Heart right ventricle (tissue), 16 donors: Measurements from ENCODE around the gene ASXL3. TPM values are rescaled to one million over a fixed set of nuclear protein-coding genes. Genes with fewer than 3 reads are reported as not detected.

Source experiments
- ATAC-seq, 8 donors: fragments of 200-7000 bp; cut with Tn5 transposase; one replicate each; pipeline ENCODE4 v1.9.1; 2020; ENCODE audit warnings: mild to moderate bottlenecking in 8 of 8, moderate library complexity in 8 of 8, moderate number of reproducible peaks in 1 of 8
- DNase-seq, 2 donors: peaks; one replicate each; pipeline ENCODE4 v3.0.0-alpha.2; 2020
- H3K27ac ChIP-seq, 10 donors: fragments of 200-600 bp; sonication (generic) in 2 of 10; one replicate each; pipeline versions ENCODE4 v1.5.0 to v1.8.0; 2020 to 2022; ENCODE audit warnings: mild to moderate bottlenecking in 3 of 10
- H3K27me3 ChIP-seq, 7 donors: fragments of 200-600 bp; one replicate each; pipeline ENCODE4 v1.8.0; 2021 to 2022; ENCODE audit warnings: mild to moderate bottlenecking in 2 of 7
- H3K36me3 ChIP-seq, 9 donors: fragments of 200-600 bp; sonication (generic) in 1 of 9; one replicate each; pipeline versions ENCODE4 v1.5.0 to v1.8.0; 2020 to 2022; ENCODE audit warnings: mild to moderate bottlenecking in 2 of 9
- H3K4me1 ChIP-seq, 9 donors: fragments of 200-600 bp; sonication (generic) in 1 of 9; one replicate each; pipeline versions ENCODE4 v1.5.0 to v1.8.0; 2020 to 2022; ENCODE audit warnings: mild to moderate bottlenecking in 4 of 9
- H3K4me3 ChIP-seq, 10 donors: fragments of 200-600 bp; sonication (generic) in 2 of 10; one replicate each; pipeline versions ENCODE4 v1.5.0 to v1.8.0; 2020 to 2022; ENCODE audit warnings: mild to moderate bottlenecking in 7 of 10, moderate library complexity in 2 of 10
- H3K9me3 ChIP-seq, 11 donors: fragments of 200-600 bp in 10 of 11; sonication (generic) in 2 of 11; one replicate each; pipeline versions ENCODE4 v1.5.0 to v1.8.0; 2013 to 2022; ENCODE audit warnings: mild to moderate bottlenecking in 2 of 11, control low read depth in 1 of 11, moderate library complexity in 1 of 11
- WGBS, 2 donors: extraction: QIAGEN DNeasy Blood & Tissue Kit; methylation state at CpG; one replicate each; pipeline ENCODE4 v1.1.7; 2013; ENCODE audit warnings: inconsistent platforms in 1 of 2; 5-methylcytosine and 5-hydroxymethylcytosine counted together
- intact Hi-C, 10 donors: fragments of 100-400 bp; cut with DNase I; formaldehyde crosslinking; loops; one replicate each; pipeline versions ENCODE4 v1.11.1 to v1.14.2; 2022
- polyA plus RNA-seq, 2 donors: library from polyadenylated mRNA; stranded (reverse); fragments of 200-250 nt; gene quantifications; one replicate each; pipeline ENCODE4 v1.2.3, GENCODE V29; 2013
- total RNA-seq, 10 donors: library from RNA; stranded (reverse); fragmentation: NEBNext Ultra II Directional in 3 of 10; extraction: Animal tissue kit (Norgen Biotek cat#: 25700) in 3 of 10; gene quantifications; one replicate each; pipeline versions ENCODE4 v1.2.1 to v1.2.4, GENCODE V29; 2021 to 2023
- TF ChIP-seq, protein P1 (sequence below), 9 donors: fragments of 200-600 bp; sonication (generic) in 2 of 9; IDR thresholded peaks; one replicate each; pipeline versions ENCODE4 v1.5.0 to v1.8.0; 2021 to 2022; ENCODE audit warnings: antibody characterized with exemption in 9 of 9, mild to moderate bottlenecking in 5 of 9, moderate library complexity in 1 of 9
- donor health status: Arrhythmogenic right ventricular cardiomyopathy.
- donor health status: ischemic (EF 13 %, LVEDD 7.1; RV severe dilation, severe dysfunction).
- donor health status: healthy with polysubstance abuse.
- donor health status: DM: no; HTN: yes; CAD: no.
- donor health status: DM: no; HTN: no; CAD: no.
- donor health status: ischemic (EF 25% LVEDD 6.9; RV normal size, moderate dysfunction).
- donor health status: ischemic (EF 25% LVEDD 5.7; RV mildly dilated, moderate dysfunction).
- donor health status: healthy.
- donor health status: DM: yes; HTN: yes; CAD: no.
- donor health status: Ischemic cardiomyopathy.
- donor health status: ischemic (EF 35%, LVEDD 5.7; RV mildly dilated, moderate dysfunction).
- donor health status: nonischemic (EF 11% LVEDD 7.7; RV severe dilation, severe dysfunction).
- donor health status: DM: yes; HTN: yes; CAD: no.
- donor health status: PGD.
- donor health status: ischemic (EF 29% LVEDD 5.4; RV normal size, mild dysfunction).
- donor health status: nonischemic (EF 23%, LVEDD 6.1; RV moderate dilation, normal function).

ASXL3 gene
- total and polyA plus RNA-seq, 12 donors = 0.12 to 8.1 (median 4.3) TPM

DNA sequence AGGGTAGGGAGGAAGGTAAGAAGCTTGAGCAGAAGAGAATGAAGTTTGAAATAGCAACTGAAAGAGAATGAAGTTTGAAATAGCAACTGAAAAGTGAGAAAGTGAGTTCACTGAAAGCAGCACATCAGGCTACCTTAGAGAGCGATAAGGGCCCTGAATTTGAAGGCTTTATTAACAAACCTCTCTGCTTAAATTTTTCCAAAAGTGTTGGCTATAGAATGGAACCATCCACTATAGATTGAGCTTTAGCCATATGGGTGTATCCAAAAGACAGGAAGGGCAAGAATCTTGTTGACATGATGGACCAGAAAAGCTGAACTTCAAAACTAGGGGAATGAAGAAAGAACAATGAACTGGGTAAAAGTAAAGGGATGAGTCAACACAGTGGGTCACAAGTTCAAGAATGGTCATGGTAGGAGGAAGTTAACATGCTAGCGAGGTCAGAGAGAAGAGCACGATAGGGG, 122.5 kb downstream of the ASXL3 start:
- no peaks in the 10 kb centered on the region for H3K4me1 ChIP-seq
- DNase-seq (no peak), ATAC-seq (no peak)
- H3K27me3 ChIP-seq = no peaks in the 10 kb centered on the region
- H3K36me3 ChIP-seq = no peaks in the 10 kb centered on the region
- intact Hi-C loops = no loop called here
- no peak overlapping the region for H3K27ac ChIP-seq
- WGBS, 2 donors = 87 to 89% methylated on average over 3 of the region's 3 CpGs
- no peak overlapping the region for H3K4me3 ChIP-seq
- TF ChIP-seq, protein P1, sequence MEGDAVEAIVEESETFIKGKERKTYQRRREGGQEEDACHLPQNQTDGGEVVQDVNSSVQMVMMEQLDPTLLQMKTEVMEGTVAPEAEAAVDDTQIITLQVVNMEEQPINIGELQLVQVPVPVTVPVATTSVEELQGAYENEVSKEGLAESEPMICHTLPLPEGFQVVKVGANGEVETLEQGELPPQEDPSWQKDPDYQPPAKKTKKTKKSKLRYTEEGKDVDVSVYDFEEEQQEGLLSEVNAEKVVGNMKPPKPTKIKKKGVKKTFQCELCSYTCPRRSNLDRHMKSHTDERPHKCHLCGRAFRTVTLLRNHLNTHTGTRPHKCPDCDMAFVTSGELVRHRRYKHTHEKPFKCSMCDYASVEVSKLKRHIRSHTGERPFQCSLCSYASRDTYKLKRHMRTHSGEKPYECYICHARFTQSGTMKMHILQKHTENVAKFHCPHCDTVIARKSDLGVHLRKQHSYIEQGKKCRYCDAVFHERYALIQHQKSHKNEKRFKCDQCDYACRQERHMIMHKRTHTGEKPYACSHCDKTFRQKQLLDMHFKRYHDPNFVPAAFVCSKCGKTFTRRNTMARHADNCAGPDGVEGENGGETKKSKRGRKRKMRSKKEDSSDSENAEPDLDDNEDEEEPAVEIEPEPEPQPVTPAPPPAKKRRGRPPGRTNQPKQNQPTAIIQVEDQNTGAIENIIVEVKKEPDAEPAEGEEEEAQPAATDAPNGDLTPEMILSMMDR (IDR thresholded peaks at IDR 0.05) = no peak
- H3K9me3 ChIP-seq = no peaks in the 10 kb centered on the region

DNA sequence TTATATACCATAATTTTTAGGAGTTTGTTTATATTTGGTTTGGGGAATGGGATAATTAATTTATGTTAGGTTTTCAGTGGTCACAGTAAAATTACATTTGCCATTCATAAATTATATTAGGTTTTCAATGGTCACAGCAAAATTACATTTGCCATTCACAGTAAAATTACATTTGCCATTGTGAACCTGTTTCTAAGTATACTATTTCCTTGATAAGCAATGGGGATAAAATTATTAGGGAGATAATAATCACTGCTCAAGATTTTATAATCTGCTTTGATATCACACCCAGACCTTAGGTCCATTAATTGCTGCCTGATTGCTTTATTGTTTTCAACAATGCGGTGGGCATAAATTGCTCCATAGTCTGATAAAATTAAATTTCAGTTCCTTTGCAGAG, 124.6 kb downstream of the ASXL3 start:
- Histone ChIP-seq H3K27me3 (no peaks in the 10 kb centered on the region), H3K4me3 (no peak overlapping the region), H3K36me3 (no peaks in the 10 kb centered on the region), H3K9me3 (no peaks in the 10 kb centered on the region), H3K4me1 (no peaks in the 10 kb centered on the region), H3K27ac (no peak overlapping the region)
- intact Hi-C loops = no loop called here
- ATAC-seq = no peak
- TF ChIP-seq, protein P1 (IDR thresholded peaks at IDR 0.05) = no peak
- 95 to 97% methylated on average over 1 of the region's 1 CpG for WGBS, 2 donors
- DNase-seq = no peak

DNA sequence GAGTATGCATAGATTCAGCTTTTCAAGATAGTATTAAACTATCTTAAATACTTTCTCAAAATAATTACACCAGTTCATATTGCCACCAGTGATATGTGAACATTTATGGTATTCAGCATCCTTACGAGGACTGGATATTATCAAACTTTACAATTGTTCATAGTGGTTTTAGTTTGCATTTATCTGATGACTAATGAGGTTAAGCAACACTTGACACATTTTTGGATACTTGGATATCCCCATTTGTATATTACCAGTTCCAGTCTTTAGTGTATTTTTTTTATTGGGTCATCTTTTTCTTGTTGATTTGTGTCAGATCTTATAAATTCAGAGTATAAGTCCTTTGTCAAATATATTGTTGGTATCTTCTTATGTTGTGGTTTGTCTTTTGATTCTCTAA, 128.4 kb downstream of the ASXL3 start:
- H3K4me3 ChIP-seq = no peak overlapping the region
- no peak overlapping the region for H3K27ac ChIP-seq
- ATAC-seq (no peak), DNase-seq (no peak)
- intact Hi-C loops = no loop called here
- H3K9me3 ChIP-seq = no peaks in the 10 kb centered on the region
- no peaks in the 10 kb centered on the region for H3K4me1 ChIP-seq
- H3K27me3 ChIP-seq = no peaks in the 10 kb centered on the region
- no peaks in the 10 kb centered on the region for H3K36me3 ChIP-seq
- 36 to 42% methylated on average over 1 of the region's 1 CpG for WGBS, 2 donors
- TF ChIP-seq, protein P1 (IDR thresholded peaks at IDR 0.05) = no peak

DNA sequence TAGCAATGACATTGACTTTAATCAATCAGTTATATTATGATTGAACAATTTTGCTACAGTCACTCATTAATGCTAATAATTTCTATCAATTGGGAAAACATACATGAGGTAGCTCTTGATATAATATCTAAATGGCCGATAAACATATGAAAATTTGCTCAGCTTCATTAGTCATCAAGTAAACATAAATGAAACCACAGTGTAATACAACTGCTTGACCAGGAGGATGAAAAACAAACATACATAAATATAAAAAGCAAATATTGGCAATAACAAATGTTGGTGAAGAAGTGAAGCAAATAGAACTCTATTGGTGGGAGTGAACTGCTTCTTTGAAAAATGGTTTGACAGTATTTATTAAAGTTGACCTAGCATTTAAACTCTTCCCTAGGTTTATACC, 130.9 kb downstream of the ASXL3 start:
- Histone ChIP-seq H3K4me1 (peaks cover 0 to 15% (median 0%) of the 10 kb centered on the region in 9 donors), H3K9me3 (no peaks in the 10 kb centered on the region), H3K36me3 (no peaks in the 10 kb centered on the region), H3K27ac (no peak overlapping the region), H3K27me3 (no peaks in the 10 kb centered on the region), H3K4me3 (no peak overlapping the region)
- TF ChIP-seq, protein P1 (IDR thresholded peaks at IDR 0.05) = no peak
- ATAC-seq (no peak), DNase-seq (no peak)
- intact Hi-C loops = no loop called here
- 93 to 94% methylated on average over 1 of the region's 1 CpG for WGBS, 2 donors
